SKM-1 treated with dmso at 0.1 percent for 144 hours (cell line): ENCODE results near the gene MDFI.
"Not testable (repeated sequence)": the region's sequence is repeated elsewhere in the genome, so short reads cannot be mapped to it uniquely, and the experiment has no call there.

Experiments
- DNase-seq: peaks from one replicate; lab custom pipeline; 2025; ENCODE audit not compliant: unreplicated experiment; lab: John Stamatoyannopoulos, UW

MDFI gene

DNA sequence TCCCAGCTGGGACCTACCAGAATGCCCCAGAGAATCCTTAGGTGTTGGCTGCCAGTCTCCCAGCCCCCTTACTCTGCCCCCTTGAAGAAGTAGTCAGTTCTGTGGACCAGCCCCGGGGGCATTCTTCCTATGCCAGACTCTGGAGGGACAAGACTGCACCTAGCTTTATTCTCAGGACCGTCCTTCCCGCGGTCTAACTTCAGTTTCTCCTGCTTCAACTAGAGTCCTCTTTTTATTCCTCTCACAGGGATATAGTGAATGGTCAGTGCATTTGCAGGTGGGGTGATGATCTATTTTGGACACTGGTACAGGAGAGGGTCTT is 35.9 kb upstream of the MDFI start:
- DNase-seq, result no peak

DNA sequence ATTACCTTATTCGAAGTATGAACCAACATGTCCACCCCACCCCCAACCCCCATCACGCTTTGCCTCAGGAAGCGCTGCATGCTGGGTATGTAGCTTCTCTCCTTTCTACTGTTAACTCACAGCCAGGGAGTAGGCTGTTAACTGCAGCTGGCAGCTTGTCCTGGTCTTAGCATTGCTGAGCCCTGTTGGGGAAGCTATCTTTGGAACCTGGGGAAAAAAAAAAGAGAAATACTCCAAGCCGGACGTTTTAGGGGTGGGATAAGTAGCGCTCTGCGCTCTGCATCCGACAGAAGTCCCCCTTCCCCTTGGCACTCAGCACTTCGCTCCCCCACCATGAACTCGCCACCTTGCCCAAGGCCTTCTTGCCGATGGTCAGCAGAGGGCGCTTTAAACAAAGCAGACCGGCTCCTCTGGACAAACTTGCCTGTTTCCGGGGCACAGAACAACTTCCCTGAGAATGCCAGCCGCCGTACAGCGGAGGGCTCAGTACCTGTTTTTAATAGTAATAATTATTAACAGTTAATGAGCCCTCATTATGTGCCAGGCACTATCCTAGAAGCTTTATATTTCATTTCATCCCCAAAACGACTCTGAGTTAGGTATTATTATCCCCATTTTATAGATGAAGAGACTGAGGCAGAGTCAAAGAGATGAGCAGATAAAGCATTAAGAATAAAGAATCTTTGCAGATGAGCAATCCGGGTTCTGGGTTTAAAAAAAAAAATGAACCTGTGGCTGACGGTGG is 35.2 kb upstream of the MDFI start:
- peak; percentile 77 for DNase-seq

DNA sequence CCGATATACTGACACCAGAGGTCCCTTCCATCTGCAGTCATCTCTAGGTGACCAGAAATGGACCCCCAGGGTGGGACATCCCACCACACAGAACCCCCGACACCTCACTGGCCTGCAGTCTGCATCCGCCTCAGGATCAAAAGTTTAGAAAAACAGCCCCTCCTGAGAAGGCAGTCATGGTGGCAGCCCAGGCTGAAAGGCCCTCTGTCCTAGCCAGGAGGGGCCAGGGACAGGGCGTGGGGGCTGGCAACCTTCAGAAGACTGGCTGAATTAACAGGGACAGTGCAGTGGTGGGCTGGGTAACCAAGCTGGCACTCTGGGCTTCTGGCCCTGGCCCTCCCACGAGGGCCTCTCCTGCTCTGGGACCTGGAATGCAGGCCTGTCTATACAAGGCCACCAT is 34.3 kb upstream of the MDFI start:
- no peak for DNase-seq

DNA sequence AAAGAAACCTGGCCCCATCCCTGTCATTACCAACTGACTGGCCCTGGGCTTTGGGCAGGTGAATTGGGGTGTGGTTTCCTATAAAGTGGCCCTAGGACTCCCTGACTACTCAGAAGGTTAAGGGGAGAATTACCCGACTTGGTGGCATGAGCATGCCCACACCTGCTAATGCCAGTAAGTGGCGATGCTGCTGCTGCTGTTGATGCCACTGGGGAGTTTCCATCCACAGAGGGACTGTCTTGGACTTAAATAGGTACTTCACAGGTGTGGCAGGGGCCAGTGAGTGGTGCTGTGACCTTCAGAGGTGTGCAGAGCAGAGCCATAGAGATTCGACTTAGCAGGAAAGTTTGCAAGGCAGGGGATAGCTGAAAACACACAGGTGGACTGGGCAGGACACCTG is 32.6 kb upstream of the MDFI start:
- no peak for DNase-seq

DNA sequence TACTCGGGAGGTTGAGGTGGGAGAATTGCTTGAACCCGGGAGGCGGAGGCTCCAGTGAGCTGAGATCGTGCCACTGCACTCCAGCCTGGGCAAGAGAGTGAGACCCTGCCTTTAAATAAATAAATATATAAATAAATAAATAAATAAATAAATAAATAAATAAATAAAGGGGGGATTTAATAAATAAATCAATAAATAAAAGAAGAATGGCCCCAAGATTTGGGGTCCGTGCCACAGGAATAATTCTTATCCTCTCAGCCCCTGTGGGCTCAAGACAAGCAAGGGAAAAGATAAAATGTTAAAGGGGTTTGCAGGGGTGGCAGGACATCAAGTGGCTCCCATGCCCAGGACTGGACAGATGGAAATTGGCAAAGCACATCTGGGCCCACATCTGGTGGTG is 31.2 kb upstream of the MDFI start:
- DNase-seq, result no peak

DNA sequence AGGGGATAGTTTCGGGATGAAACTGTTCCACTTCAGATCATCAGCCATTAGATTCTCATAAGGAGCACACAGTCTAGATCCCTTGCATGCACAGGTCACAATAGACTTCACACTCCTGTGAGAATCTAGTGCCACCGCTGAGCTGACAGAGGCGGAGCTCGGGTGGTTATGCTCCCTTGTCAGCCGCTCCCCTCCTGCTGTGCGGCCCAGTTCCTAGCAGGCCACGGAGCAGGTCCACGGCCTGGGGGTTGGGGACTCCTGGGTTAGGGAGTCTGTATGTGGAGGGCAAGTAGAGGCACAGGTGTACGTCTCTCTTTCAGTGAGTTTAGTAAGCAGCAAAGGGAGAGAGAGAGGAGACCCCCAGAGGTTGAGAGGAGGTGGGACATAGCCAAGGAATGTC is 30.5 kb upstream of the MDFI start:
- no peak for DNase-seq

DNA sequence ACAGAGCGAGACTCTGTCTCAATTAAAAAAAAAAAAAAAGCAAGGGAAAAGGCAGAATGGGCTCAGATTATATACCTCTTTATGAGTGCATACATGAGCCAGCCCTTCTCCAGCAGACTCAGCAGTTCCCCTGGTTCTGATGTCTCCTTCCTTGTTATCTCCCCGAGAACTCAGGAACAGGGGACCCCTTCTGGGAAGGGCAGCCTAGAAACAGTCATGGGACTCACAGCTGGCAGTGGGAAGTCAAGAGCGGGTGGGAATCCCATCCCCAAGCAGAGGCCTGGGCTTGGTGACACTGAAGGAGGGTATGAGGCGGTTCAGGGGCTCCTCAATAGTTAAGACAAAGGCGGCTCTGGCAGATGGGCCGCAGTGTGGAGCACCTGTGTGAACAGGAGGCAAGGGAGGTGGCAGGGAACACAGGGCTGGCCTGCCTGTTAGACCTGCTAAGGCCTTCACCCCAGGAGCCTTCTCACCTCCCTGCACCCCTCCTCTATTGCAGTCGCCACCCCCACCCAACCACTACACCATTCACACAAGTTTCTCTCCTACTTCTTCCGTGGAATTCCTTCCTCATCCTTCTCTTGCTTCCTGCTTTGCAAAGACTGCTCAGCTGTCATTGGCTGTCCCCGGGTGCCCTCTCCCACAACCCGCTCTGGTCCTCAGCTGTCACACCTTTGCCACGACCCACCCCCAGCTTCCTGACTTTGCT is 29.7 kb upstream of the MDFI start:
- DNase-seq, result no peak

DNA sequence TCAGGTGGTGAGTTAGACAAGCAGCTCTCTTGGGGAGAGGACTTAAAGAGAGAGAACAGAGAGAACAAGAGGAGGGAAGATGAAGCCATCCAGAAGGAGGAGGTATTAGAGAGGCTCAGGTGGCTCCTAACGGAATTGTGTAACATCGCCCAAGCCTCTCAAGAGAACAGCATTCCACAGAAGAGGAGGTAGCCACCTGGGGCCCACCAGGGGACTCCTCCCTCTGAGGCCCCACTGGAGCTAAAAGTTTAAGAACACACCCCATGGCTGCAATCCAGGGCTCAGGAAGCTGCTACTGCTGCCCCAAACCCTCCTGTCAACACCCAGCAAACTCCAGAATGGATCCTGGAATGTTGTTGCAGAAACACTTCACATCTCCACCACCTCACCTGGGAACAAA is 23.6 kb upstream of the MDFI start:
- DNase-seq, result no peak

DNA sequence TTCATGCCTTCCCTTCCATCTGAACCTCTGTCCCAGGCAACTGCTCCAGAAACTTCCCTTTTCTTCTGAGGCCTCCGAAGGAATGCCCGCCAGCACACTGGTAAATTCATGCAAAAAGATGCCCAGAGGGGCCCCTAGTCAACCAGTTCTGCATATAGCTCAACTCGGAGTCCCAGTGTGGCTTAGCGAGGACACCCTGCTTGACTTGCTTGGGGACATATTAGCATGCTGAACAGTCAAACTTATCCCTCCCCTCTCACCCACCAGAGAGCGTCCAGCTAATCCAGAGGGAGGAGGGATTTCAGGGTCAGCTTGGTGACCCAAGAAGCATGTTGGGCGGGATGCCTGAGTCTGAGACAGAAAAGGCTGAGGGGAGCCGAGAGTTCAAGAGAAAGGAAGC is 23.0 kb upstream of the MDFI start:
- DNase-seq, result no peak

DNA sequence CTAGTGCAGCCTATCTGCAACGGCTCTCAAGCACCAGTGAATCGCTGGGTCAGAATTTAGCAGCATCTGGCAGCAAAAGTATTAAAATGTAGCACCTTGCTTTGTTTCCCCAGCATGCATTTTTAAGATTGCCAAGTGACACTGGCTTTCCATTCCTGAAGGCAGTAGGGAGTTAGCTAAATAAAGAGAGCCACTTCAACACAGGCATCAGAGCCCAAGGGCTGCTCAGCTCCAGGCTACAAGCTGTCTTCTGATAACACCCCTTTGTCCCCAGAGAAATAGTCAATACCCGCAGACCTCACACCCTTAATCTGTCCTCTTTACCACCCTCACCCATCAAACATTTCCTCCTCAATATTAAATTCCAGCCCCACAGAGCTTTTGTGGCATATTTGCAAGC is 19.7 kb upstream of the MDFI start:
- DNase-seq, result no peak

DNA sequence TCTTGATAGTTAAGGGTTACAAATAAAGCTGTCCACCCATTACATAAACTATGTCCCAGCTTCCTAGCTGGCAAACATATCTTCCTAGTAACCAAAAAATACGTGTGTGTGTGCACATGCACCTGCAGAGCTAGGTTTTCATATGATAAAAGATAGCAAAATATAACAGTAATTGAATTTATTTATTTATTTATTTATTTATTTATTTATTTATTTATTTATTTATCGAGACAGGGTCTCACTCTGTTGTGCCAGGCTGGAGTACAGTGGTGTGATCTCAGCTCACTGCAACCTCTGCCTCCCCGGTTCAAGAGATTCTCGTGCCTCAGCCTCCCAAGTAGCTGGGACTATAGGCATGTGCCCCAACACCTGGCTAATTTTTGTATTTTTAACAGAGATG is 19.1 kb upstream of the MDFI start:
- DNase-seq, result not testable (repeated sequence)

DNA sequence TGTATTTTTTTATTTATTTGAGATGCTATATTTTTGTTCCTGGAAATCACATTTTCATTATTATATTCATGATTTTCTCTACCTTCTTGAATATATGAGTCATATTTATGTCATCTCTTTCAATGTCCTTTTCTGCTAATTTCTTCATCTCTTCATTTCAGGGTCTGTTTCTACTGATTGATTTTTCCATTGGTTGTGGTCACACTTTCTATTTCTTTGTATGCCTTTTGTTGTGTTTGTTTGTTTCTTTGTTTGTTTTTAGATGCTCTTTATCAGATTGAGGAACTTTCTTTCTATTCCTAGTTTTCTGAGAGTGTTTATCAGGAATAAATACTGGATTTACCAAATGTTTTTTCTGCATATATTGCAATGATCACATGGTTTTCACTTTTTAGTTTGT is 16.9 kb upstream of the MDFI start:
- no peak for DNase-seq

DNA sequence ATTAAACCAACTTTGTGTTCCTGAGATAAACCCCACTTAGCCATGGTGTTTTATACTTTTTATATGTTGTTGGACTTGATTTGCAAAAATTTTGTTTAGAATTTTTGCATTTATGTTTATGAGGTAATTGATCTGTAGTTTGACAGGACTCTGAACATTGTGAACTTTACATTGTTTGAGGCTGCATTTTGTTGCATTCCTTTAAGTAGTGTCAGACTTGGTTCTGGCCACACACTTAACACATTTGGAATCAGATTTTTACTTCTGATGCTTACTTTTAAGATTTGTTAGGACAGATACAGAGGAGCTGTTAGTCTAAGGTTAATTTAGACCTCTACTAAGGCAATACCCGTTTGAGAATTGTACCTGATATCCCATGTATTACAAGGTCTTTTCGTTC is 16.5 kb upstream of the MDFI start:
- DNase-seq, result no peak

DNA sequence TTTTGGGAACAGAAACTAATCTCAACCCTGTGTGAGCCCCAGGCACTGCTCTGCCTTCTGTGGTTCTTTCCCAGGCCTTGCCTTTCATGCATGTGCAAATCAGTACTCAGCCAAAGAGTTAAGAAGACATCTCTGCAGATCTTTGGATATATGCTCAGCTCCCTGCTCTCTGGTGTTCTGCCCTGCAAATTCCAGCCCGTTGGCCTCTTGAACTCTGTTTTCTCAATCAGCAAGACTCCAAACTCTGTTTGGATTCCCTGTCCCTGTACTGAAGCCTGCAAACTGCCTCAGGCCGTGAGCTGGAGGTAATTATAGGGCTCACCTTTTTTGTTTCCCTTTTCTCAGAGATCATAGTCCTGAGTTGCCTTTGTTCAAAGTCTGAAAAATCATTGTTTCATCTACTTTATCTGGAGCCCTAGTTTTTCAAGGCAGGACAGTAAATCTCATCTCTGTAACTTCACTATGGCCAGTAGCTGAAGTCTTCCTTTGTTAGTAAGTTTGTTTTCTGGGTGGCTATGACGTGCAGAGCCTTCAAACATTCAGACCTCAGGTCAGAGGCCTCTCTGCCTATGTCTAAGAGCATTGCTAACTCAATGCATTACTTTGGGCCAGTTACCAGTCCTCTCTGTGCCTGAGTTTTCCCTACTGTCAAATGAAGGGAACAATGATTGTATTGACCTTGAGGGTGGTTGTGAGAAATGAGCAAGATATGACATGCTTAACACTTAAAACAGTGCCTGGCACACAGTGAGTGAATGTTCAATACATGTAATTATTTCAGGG is 15.9 kb upstream of the MDFI start:
- DNase-seq, result no peak

DNA sequence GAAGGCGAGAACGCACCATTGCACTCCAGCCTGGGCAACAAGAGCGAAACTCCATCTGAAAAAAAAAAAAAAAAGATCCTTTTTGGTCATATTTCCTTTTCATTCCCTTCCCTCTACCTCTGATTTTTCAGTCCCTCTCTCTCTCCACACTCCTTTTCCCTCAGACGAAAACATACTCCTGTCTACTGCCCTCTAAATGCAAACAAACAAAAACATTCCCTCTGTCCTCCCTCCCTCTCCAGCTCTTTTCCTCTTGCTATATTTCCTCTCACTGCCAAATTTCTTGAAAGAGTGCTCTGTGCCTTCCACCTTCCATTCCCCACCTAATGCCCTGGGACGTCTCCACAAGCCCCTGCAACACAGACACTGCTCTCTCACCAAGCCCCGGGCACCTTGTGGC is 14.9 kb upstream of the MDFI start:
- no peak for DNase-seq

DNA sequence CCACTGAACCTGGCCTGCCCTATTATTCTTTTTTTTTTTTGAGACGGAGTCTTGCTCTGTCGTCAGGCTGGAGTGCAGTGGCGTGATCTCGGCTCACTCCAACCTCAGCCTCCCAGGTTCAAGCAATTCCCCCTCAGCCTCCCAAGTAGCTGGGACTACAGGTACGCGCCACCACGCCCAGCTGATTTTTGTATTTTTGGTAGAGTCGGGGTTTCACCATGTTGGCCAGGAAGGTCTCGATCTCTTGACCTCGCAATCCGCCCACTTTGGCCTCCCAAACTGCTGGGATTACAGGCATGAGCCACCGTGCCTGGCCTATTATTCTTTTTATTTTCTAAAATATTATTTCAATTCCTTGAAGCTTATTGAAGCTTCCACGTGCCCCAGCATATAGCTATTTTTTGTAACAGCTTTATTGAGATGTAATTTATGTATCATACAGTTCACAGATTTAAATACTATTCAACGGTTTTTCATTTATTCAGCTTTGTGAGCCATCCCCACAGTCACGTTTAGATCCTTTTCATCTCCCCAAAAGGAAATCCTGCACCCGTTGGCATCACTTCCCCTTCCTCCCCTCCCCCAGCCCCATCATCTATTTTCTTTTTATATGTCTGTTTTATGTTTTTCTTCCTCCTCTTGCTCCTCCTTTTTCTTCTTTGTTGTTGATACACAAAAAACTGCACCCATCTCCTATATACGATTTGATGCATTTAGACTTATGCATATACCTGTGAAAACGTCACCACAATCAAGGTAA is 13.5 kb upstream of the MDFI start:
- DNase-seq, result no peak

DNA sequence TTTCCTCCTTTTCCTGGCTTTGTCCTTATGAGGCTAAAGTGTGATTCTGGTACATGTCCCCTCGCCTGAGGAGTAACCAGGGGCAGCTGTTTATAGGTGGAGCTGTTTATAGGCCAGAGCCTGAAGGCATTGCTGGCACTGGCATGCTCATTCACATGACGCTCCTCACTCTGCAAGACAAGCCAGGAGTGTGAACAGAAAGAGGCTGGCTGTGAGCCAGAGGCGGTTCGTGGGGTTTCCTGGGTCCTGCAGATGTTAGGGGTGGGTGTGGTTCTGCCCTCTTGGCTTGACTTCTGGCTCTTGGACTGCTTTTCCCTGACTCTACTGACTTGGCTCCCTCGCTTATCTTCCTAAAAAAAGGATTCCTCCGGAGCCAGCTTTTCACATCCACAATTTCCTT is 12.8 kb upstream of the MDFI start:
- no peak for DNase-seq

DNA sequence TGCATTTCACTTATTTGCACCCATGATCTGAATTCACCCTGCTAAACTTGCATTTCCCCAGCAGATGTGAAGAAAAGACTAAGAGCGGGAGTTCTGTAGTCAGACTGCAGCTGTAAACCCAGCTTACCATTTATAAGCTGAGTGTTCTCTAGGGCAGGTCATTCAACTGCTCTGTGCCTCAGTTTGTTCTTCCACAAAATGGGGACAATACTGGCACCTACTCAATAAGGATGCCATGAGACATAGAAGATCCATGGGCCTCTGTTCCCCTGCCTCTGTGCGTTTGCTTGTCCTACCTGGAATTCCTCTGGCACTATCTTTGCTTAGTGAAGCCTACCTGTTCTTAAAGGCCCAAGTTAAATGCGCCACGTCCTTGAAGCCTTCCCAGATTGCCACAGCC is 12.2 kb upstream of the MDFI start:
- DNase-seq, result no peak

DNA sequence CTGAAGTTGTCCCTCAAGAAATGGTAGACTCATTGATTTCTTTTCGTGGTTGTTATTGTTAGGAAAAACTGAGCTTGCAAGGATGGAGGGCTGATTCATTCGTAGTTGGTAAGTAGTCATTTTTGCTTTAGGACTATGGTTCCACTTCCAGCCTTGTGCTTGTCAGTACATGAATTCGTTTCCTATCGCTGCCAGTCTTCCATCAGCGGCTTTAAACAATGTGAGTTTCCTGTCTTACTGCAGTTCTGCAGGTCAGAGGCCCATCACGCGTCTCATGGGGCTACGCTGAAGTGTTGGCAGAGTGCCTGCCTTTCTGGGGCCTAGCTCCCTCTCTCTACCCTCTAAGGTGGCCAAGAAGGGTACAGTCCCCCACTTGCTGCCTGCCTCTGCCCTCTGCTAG is 11.4 kb upstream of the MDFI start:
- no peak for DNase-seq

DNA sequence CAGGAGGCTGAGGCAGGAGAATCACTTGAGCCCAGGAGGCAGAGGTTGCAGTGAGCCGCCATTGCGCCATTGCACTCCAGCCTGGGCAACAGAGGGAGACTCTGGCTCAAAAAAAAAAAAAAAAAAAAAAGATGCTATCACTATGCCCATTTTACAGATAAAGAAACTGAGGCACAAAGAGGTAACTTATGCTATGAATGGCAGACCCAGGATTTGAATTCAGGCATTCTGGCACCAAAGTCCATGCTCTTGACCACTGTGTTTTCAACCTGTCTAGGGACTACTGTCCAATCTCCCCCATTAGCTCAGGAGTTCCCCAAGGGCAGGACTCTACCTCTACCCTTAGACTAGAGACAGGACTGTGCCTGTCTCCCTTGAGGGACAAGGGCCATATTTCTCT is 9.1 kb upstream of the MDFI start:
- DNase-seq, result no peak

DNA sequence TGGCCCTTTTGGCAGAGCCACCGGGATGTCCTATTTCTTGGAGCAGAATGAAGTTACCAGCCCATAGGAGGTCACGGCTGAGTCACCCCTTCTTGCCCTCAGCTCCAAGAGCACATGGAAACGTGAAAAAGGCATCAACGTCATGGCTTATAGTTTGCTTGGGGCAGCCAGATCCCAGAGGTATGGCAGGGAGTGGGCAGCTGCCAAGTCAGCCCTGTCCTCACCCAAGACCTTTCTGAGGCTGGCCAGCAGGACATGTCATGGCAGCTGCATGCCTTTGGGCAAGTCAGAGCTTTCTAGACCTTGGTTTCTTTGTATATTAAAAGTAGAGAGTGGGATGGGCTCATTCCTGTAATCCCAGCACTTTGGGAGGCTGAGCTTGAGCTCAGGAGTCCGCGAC is 8.2 kb upstream of the MDFI start:
- no peak for DNase-seq

DNA sequence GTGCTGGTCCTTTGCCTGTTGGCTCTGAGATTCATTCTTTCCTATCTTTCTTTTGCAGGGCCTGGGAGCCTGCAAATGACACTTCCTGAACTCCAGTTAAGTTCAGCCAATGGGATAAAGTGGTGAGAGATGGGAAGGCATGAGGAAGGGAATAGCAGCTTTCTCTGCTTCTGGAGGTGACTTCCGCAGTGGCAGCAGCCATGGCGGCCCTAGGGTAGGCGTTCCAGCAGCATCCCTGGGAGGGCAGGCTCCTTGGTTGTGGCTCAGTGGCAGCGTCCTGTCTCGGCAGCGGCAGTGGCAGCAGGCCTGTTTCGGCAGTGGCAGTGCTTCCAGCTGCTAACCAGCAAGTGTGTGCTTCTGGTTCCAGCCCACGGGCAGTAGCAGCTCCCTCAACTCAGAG is 7.3 kb upstream of the MDFI start:
- no peak for DNase-seq
